CD14-positive monocyte (primary cell): ENCODE results near the gene UGT1A3. TPM values are rescaled to one million over a fixed set of nuclear protein-coding genes. Genes with fewer than 3 reads are reported as not detected.

Source experiments
- DNase-seq, 3 donors: peaks; one replicate each; pipeline ENCODE4 v3.0.0-alpha.2; 2011 to 2022
- H2AFZ ChIP-seq: 2 replicates; pipeline ENCODE4 v1.6.0; 2012; ENCODE audit warnings: mild to moderate bottlenecking, low read depth, low read length, inconsistent platforms; ENCODE audit not compliant: insufficient read depth, poor library complexity, severe bottlenecking
- H3K27ac ChIP-seq, 2 donors: 1 replicate in 1 of 2; 2 replicates in 1 of 2; pipeline ENCODE4 v1.5.1; 2012 to 2013; ENCODE audit warnings: low read length in 2 of 2, control low read depth in 1 of 2, inconsistent platforms in 1 of 2, low read depth in 1 of 2, mild to moderate bottlenecking in 1 of 2
- H3K27me3 ChIP-seq, 2 donors: one replicate each; pipeline versions ENCODE4 v1.6.0 to v1.6.1; 2011 to 2013; ENCODE audit warnings: low read length in 2 of 2; ENCODE audit not compliant: control insufficient read depth in 2 of 2, insufficient read depth in 2 of 2
- H3K36me3 ChIP-seq, 2 donors: replicated peaks in 1 of 2; 1 replicate in 1 of 2; 2 replicates in 1 of 2; pipeline versions ENCODE4 v1.5.1 to v1.6.1; 2012 to 2013; ENCODE audit warnings: low read length in 2 of 2, control low read depth in 1 of 2, inconsistent platforms in 1 of 2, mild to moderate bottlenecking in 1 of 2; ENCODE audit not compliant: insufficient read depth in 2 of 2, control insufficient read depth in 1 of 2
- H3K4me1 ChIP-seq, 2 donors: 1 replicate in 1 of 2; 2 replicates in 1 of 2; pipeline versions ENCODE4 v1.5.1 to v1.6.1; 2012 to 2013; ENCODE audit warnings: low read length in 2 of 2, control low read depth in 1 of 2, inconsistent platforms in 1 of 2, mild to moderate bottlenecking in 1 of 2, moderate library complexity in 1 of 2; ENCODE audit not compliant: insufficient read depth in 2 of 2, control insufficient read depth in 1 of 2
- H3K4me2 ChIP-seq: replicated peaks from 2 replicates; pipeline ENCODE3; 2012; ENCODE audit warnings: low read length, moderate library complexity, mild to moderate bottlenecking; ENCODE audit not compliant: poor library complexity, severe bottlenecking; ENCODE audit errors: extremely low read depth
- H3K4me3 ChIP-seq, 3 experiments: fragments of 200-600 bp in 1 of 3; sonication (generic) in 1 of 3; replicated peaks in 1 of 3; 1 replicate in 2 of 3; 2 replicates in 1 of 3; pipeline ENCODE4 v1.5.1; 2011 to 2013; ENCODE audit warnings: low read length in 3 of 3, mild to moderate bottlenecking in 3 of 3, control low read depth in 2 of 3, low read depth in 2 of 3, inconsistent platforms in 1 of 3, moderate library complexity in 1 of 3
- H3K79me2 ChIP-seq: 2 replicates; pipeline ENCODE4 v1.6.0; 2012; ENCODE audit warnings: mild to moderate bottlenecking, control low read depth, inconsistent platforms, low read length, moderate library complexity; ENCODE audit not compliant: insufficient read depth
- H3K9ac ChIP-seq: 2 replicates; pipeline ENCODE4 v1.6.0; 2017; ENCODE audit warnings: low read length, mild to moderate bottlenecking; ENCODE audit not compliant: insufficient read depth, poor library complexity, severe bottlenecking
- H3K9me3 ChIP-seq, 2 donors: replicated peaks in 1 of 2; 1 replicate in 1 of 2; 2 replicates in 1 of 2; pipeline versions ENCODE4 v1.5.1 to v1.6.1; 2012 to 2013; ENCODE audit warnings: low read length in 2 of 2, control low read depth in 1 of 2; ENCODE audit not compliant: control insufficient read depth in 1 of 2, insufficient read depth in 1 of 2
- H4K20me1 ChIP-seq: 2 replicates; pipeline ENCODE4 v1.6.0; 2012; ENCODE audit warnings: mild to moderate bottlenecking, low read length, control low read depth, moderate library complexity; ENCODE audit not compliant: insufficient read depth
- H3K27ac Mint-ChIP-seq, 7 donors: one replicate each; pipeline ENCODE4 v1.8.0; 2020; ENCODE audit warnings: mild to moderate bottlenecking in 7 of 7, mixed read lengths in 7 of 7, moderate library complexity in 6 of 7, inconsistent platforms in 2 of 7
- H3K27me3 Mint-ChIP-seq, 3 donors: one replicate each; pipeline ENCODE4 v1.8.0; 2021 to 2022; ENCODE audit warnings: low read depth in 3 of 3, mild to moderate bottlenecking in 3 of 3, mixed read lengths in 3 of 3, moderate library complexity in 3 of 3, inconsistent platforms in 1 of 3
- H3K36me3 Mint-ChIP-seq, 2 donors: one replicate each; pipeline ENCODE4 v1.8.0; 2020; ENCODE audit warnings: mixed read lengths in 2 of 2, inconsistent platforms in 1 of 2, mild to moderate bottlenecking in 1 of 2
- H3K4me1 Mint-ChIP-seq: one replicate; pipeline ENCODE4 v1.8.0; 2020; ENCODE audit warnings: mild to moderate bottlenecking, mixed read lengths
- H3K4me3 Mint-ChIP-seq, 2 donors: one replicate each; pipeline ENCODE4 v1.8.0; 2020; ENCODE audit warnings: mild to moderate bottlenecking in 2 of 2, mixed read lengths in 2 of 2, moderate library complexity in 1 of 2
- H3K9me3 Mint-ChIP-seq, 7 donors: one replicate each; pipeline ENCODE4 v1.8.0; 2020 to 2022; ENCODE audit warnings: mixed read lengths in 7 of 7, mild to moderate bottlenecking in 6 of 7, moderate library complexity in 6 of 7, inconsistent platforms in 2 of 7
- WGBS: methylation state at CpG from one replicate; pipeline ENCODE4 v1.1.5; 2013; ENCODE audit warnings: missing lambda C conversion rate; ENCODE audit not compliant: insufficient coverage; 5-methylcytosine and 5-hydroxymethylcytosine counted together
- intact Hi-C, 2 donors: fragments of 100-400 bp; cut with micrococcal nuclease; formaldehyde crosslinking; loops; one replicate each; pipeline versions ENCODE4 v1.15.0 to v1.15.1; 2023
- polyA plus RNA-seq, 3 donors: library from polyadenylated mRNA; depleted of rRNA in 1 of 3; unstranded in 2 of 3; stranded (reverse) in 1 of 3; fragments of 300-500 nt in 2 of 3; fragments of >200 nt in 1 of 3; fragmentation: Illumina TruSeq in 2 of 3; gene quantifications; 1 replicate in 2 of 3; 2 replicates in 1 of 3; pipeline ENCODE4 v1.2.3, GENCODE V29; 2012 to 2021
- TF ChIP-seq, protein P1 (sequence below): fragments of 200-600 bp; IDR thresholded peaks from one replicate; pipeline ENCODE4 v1.8.0; 2022; ENCODE audit warnings: antibody characterized with exemption, mild to moderate bottlenecking

UGT1A3 gene
- polyA plus RNA-seq, 3 donors, result not detected

- Histone ChIP-seq H3K79me2 (no peaks in the 10 kb centered on the region), H3K4me1 (no peaks in the 10 kb centered on the region), H3K36me3 (no peaks in the 10 kb centered on the region), H4K20me1 (no peaks in the 10 kb centered on the region), H3K9ac (no peak overlapping the region), H3K4me2 (no peak overlapping the region), H2AFZ (no peak overlapping the region), H3K27me3 (no peaks in the 10 kb centered on the region), H3K4me3 (no peak overlapping the region), H3K9me3 (peaks cover 9 to 20% of the 10 kb centered on the region in 2 donors), H3K27ac (no peak overlapping the region)
- no peak overlapping the region for H3K4me3 Mint-ChIP-seq
- H3K36me3 Mint-ChIP-seq, result no peaks in the 10 kb centered on the region
- intact Hi-C loops, result no loop called here
- TF ChIP-seq, protein P1, sequence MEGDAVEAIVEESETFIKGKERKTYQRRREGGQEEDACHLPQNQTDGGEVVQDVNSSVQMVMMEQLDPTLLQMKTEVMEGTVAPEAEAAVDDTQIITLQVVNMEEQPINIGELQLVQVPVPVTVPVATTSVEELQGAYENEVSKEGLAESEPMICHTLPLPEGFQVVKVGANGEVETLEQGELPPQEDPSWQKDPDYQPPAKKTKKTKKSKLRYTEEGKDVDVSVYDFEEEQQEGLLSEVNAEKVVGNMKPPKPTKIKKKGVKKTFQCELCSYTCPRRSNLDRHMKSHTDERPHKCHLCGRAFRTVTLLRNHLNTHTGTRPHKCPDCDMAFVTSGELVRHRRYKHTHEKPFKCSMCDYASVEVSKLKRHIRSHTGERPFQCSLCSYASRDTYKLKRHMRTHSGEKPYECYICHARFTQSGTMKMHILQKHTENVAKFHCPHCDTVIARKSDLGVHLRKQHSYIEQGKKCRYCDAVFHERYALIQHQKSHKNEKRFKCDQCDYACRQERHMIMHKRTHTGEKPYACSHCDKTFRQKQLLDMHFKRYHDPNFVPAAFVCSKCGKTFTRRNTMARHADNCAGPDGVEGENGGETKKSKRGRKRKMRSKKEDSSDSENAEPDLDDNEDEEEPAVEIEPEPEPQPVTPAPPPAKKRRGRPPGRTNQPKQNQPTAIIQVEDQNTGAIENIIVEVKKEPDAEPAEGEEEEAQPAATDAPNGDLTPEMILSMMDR, result no peak
- peaks cover 12 to 39% (median 18%) of the 10 kb centered on the region in 7 donors for H3K9me3 Mint-ChIP-seq
- DNase-seq, result no peak
- WGBS, result no CpG with 5 or more reads among the region's 4 CpGs
- no peaks in the 10 kb centered on the region for H3K4me1 Mint-ChIP-seq
- no peak overlapping the region for H3K27ac Mint-ChIP-seq
- H3K27me3 Mint-ChIP-seq, result peaks cover 0 to 5% (median 2%) of the 10 kb centered on the region in 3 donors
Observed at GRCh38 chr2:233780771-233781170, 51.9 kb downstream of the UGT1A3 start.

GRCh38 chr2:233789554-233789953 is 60.7 kb downstream of the UGT1A3 start:
- no peaks in the 10 kb centered on the region for H4K20me1 ChIP-seq
- H3K4me3 ChIP-seq, result no peak overlapping the region
- Mint-ChIP-seq H3K36me3 (no peaks in the 10 kb centered on the region), H3K4me1 (no peaks in the 10 kb centered on the region), H3K27me3 (peaks cover 2 to 7% (median 4%) of the 10 kb centered on the region in 3 donors), H3K4me3 (no peak overlapping the region), H3K27ac (no peak overlapping the region), H3K9me3 (peaks cover 4 to 12% (median 8%) of the 10 kb centered on the region in 7 donors)
- TF ChIP-seq, protein P1, result no peak
- no peak overlapping the region for H3K9ac ChIP-seq
- H3K9me3 ChIP-seq, result peaks cover 0 to 7% of the 10 kb centered on the region in 2 donors
- no peak for DNase-seq
- no peak overlapping the region for H3K27ac ChIP-seq
- no peaks in the 10 kb centered on the region for H3K4me1 ChIP-seq
- intact Hi-C loops, result no loop called here
- H3K36me3 ChIP-seq, result no peaks in the 10 kb centered on the region
- 100% methylated on average over 5 of the region's 7 CpGs for WGBS
- no peak overlapping the region for H3K4me2 ChIP-seq
- H3K79me2 ChIP-seq, result no peaks in the 10 kb centered on the region
- no peak overlapping the region for H2AFZ ChIP-seq
- no peaks in the 10 kb centered on the region for H3K27me3 ChIP-seq
